ENCODE measurements around the gene MAP1LC3A.
"Not testable (repeated sequence)": the region's sequence is repeated elsewhere in the genome, so short reads cannot be mapped to it uniquely, and the experiment has no call there.

MAP1LC3A gene

GRCh38 chr20:34514897-34515483 is 43.5 kb upstream of the MAP1LC3A start:
- H3K4me3 ChIP-seq (ENCODE audit: control insufficient read depth, low read depth, low read length) = no peak overlapping the region
- no peak for TF ChIP-seq CTCF (IDR thresholded peaks at IDR 0.05; ENCODE audit: control insufficient read depth, insufficient read depth, low read depth, low read length, missing control alignments)
- no peak for DNase-seq (ENCODE audit: low read depth)

- TF ChIP-seq CTCF (IDR thresholded peaks at IDR 0.05; ENCODE audit: control insufficient read depth, insufficient read depth, low read depth, low read length, missing control alignments) = no peak
- peak overlapping the region; percentile 71 for H3K4me3 ChIP-seq (ENCODE audit: control insufficient read depth, low read depth, low read length)
- DNase-seq (ENCODE audit: low read depth) = no peak
Measured at GRCh38 chr20:34515484-34516246, 42.9 kb upstream of the MAP1LC3A start.

GRCh38 chr20:34516247-34517113 is 42.0 kb upstream of the MAP1LC3A start, which contains the start of gene DYNLRB1:
Gene DYNLRB1 (plus strand): TSS chr20:34516422. CDS start chr20:34516459, 37 bp downstream.
- DNase-seq (ENCODE audit: low read depth) = peak; percentile 89
- H3K4me3 ChIP-seq (ENCODE audit: control insufficient read depth, low read depth, low read length) = peak within 1 kb of the TSS; percentile 71
- TF ChIP-seq CTCF (IDR thresholded peaks at IDR 0.05; ENCODE audit: control insufficient read depth, insufficient read depth, low read depth, low read length, missing control alignments) = no peak

- DNase-seq (ENCODE audit: low read depth) = no peak
- TF ChIP-seq CTCF (IDR thresholded peaks at IDR 0.05; ENCODE audit: control insufficient read depth, insufficient read depth, low read depth, low read length, missing control alignments) = no peak
Measured at GRCh38 chr20:34517114-34517505, 41.4 kb upstream of the MAP1LC3A start.

GRCh38 chr20:34518863-34519262 is 39.7 kb upstream of the MAP1LC3A start:
- DNase-seq (ENCODE audit: low read depth); H3K4me3 ChIP-seq (ENCODE audit: control insufficient read depth, low read depth, low read length): not testable (repeated sequence)

More at GRCh38 chr20:34517114-34517505, 41.4 kb upstream of the MAP1LC3A start:
- peak overlapping the region; percentile 71 for H3K4me3 ChIP-seq (ENCODE audit: control insufficient read depth, low read depth, low read length)

GRCh38 chr20:34519841-34520240 is 38.7 kb upstream of the MAP1LC3A start:
- H3K4me3 ChIP-seq (ENCODE audit: control insufficient read depth, low read depth, low read length); DNase-seq (ENCODE audit: low read depth): not testable (repeated sequence)

- no peak overlapping the region for H3K4me3 ChIP-seq (ENCODE audit: control insufficient read depth, low read depth, low read length)
- peak; percentile 42 for DNase-seq (ENCODE audit: low read depth)
- TF ChIP-seq CTCF (IDR thresholded peaks at IDR 0.05; ENCODE audit: control insufficient read depth, insufficient read depth, low read depth, low read length, missing control alignments) = peak; percentile 56
Measured at GRCh38 chr20:34522969-34523871, 35.3 kb upstream of the MAP1LC3A start.

Measured in AG09309 (cell line).